Esophagus squamous epithelium (tissue), 4 donors: ENCODE data around the gene PKP3.

Source experiments
- POLR2A ChIP-seq, 4 donors: fragments of 450-650 bp; IDR thresholded peaks; one replicate each; pipeline ENCODE4 v1.6.1; 2017; ENCODE audit warnings: antibody characterized with exemption in 4 of 4, mild to moderate bottlenecking in 4 of 4, moderate library complexity in 3 of 4
- TF ChIP-seq, protein P1 (sequence below), 6 experiments: fragments of 450-650 bp in 4 of 6; fragments of 200-600 bp in 2 of 6; sonication (generic) in 2 of 6; IDR thresholded peaks; one replicate each; pipeline ENCODE4 v1.5.1; 2016 to 2019; ENCODE audit warnings: antibody characterized with exemption in 6 of 6, mild to moderate bottlenecking in 4 of 6, moderate library complexity in 4 of 6

DNA sequence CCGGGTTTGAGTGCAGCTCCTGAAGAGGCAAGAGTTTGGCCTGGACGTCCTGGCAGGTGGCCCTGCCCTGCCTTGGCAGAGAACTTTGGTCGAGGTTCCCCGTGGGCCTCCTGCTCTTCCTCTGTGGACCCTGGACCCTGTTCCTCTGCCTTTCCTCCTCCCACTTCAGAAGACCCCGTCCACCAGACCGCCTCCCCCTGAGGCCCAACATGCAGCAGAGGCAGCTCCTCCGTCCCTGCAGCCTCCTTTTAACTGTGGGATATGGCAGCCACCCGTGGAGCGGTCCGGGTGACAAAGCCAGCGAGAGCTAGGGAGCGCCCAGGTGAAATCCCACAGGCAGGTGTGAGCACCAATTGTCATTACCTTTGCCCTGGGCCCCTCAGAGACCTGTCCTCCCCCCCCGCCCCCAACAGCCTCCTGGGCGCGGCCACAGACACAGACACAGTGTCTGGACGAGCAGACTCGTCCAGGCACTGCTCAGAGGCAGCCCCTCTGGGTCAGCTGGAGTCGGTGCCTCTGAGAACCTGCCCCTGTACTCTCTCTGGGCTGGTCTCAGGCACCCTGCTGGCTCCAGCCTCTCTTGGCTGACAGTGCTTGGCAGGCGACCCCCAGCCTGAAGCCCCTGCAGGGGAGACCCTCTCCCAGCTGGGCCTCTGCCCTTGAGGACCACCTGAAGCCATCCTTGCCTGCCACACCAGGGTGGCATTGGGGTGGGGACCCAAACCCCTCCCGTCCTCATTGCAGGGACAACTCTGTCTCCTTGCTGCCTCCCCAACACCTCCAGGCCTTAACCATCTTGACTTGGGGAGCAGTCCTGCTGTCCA, 52.0 kb downstream of the PKP3 start:
- TF ChIP-seq POLR2A (IDR thresholded peaks at IDR 0.05): no peak
- TF ChIP-seq, protein P1, sequence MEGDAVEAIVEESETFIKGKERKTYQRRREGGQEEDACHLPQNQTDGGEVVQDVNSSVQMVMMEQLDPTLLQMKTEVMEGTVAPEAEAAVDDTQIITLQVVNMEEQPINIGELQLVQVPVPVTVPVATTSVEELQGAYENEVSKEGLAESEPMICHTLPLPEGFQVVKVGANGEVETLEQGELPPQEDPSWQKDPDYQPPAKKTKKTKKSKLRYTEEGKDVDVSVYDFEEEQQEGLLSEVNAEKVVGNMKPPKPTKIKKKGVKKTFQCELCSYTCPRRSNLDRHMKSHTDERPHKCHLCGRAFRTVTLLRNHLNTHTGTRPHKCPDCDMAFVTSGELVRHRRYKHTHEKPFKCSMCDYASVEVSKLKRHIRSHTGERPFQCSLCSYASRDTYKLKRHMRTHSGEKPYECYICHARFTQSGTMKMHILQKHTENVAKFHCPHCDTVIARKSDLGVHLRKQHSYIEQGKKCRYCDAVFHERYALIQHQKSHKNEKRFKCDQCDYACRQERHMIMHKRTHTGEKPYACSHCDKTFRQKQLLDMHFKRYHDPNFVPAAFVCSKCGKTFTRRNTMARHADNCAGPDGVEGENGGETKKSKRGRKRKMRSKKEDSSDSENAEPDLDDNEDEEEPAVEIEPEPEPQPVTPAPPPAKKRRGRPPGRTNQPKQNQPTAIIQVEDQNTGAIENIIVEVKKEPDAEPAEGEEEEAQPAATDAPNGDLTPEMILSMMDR (IDR thresholded peaks at IDR 0.05): no peak
